ENCODE data around the gene ARRB1. TPM values are rescaled to one million over a fixed set of nuclear protein-coding genes. Genes with fewer than 3 reads are reported as not detected.

Gene ARRB1
- polyA plus RNA-seq, 2 of the 4 experiments (the other 2 are of a cell fraction) = 6.8 to 14.3 TPM

DNA sequence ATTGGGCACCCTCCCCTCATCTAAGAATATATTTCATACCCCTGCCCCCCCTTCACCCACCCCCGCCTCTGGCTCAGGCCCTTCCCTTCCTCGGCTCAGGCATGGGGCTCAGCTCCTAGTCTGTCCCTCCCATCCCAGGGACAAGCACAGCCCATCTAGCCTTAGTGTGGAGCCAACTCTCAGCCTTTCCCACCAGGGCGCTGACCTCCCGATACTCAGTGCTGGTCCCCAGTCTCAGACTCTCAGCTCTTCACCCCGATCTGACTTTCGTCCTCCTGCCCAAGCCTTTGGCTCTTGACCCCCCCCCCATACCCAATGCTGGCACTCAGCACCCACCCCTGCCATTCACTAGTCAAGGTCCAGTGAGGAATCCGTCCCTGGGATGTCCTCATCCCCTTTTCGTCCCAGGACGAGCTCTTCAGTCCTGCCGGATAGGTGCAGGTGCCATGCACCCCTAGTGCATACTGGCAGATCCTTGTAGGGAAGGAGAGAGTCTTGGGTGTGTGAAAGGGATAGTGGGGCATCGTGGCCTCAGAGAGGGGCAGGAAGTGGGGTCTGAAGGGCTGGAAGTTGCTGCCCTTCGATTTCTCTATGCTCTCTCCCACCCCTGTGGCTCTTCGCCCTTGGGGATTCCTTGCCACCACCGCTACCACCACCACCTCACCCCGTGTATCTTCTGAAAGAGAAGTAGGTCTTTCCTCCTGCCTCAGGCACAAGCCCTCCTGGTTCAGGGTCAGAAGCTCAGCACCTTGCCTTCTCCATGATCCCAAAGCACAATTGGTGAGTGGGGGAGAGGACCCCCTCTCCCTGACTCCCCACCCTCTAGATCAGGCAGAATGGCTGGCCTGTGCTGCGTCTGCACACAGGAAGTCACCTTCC, 108.5 kb downstream of the ARRB1 start:
- Histone ChIP-seq H3K27ac (no peak overlapping the region), H3K4me2 (peak overlapping the region; percentile 89; the same call in 1 of the 3 replicates), H3K9me3 (no peaks in the 10 kb centered on the region), H3K4me1 (peaks cover 10% of the 10 kb centered on the region; the same call in 2 of the 3 replicates), H3K4me3 (no peak overlapping the region; the same call in 2 of the 3 replicates)
- no peak for ATAC-seq
- FAIRE-seq = no peak
- ChIA-PET CTCF (interaction anchor here (0.7 to 19.6 kb wide), 41 partner anchors 7 to 635 kb away, joined by 3 to 445 read pairs (median 7); partner anchors contain the start of gene SLCO2B1), POLR2A (no interaction called here)
- TF ChIP-seq ZFP36 (IDR thresholded peaks at IDR 0.05; ENCODE audit: borderline replicate concordance, partially characterized antibody) (no peak), BCL3 (IDR thresholded peaks at IDR 0.05) (no peak), TFCP2L1 (CRISPR knock-in tag; IDR thresholded peaks at IDR 0.05) (no peak), NFE2L2 (conservative IDR thresholded peaks at IDR 0.05; ENCODE audit: low read length) (no peak)
- TF ChIP-seq, protein P1, sequence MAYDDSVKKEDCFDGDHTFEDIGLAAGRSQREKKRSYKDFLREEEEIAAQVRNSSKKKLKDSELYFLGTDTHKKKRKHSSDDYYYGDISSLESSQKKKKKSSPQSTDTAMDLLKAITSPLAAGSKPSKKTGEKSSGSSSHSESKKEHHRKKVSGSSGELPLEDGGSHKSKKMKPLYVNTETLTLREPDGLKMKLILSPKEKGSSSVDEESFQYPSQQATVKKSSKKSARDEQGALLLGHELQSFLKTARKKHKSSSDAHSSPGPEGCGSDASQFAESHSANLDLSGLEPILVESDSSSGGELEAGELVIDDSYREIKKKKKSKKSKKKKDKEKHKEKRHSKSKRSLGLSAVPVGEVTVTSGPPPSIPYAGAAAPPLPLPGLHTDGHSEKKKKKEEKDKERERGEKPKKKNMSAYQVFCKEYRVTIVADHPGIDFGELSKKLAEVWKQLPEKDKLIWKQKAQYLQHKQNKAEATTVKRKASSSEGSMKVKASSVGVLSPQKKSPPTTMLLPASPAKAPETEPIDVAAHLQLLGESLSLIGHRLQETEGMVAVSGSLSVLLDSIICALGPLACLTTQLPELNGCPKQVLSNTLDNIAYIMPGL (CRISPR knock-in tag; IDR thresholded peaks at IDR 0.05; ENCODE audit: borderline replicate concordance) = no peak
- 71% methylated on average over 12 of the region's 16 CpGs for WGBS (ENCODE audit: missing lambda C conversion rate)
- DNase-seq (ENCODE audit: low read depth in 1 of 2, low spot score in 1 of 2) = no peak

DNA sequence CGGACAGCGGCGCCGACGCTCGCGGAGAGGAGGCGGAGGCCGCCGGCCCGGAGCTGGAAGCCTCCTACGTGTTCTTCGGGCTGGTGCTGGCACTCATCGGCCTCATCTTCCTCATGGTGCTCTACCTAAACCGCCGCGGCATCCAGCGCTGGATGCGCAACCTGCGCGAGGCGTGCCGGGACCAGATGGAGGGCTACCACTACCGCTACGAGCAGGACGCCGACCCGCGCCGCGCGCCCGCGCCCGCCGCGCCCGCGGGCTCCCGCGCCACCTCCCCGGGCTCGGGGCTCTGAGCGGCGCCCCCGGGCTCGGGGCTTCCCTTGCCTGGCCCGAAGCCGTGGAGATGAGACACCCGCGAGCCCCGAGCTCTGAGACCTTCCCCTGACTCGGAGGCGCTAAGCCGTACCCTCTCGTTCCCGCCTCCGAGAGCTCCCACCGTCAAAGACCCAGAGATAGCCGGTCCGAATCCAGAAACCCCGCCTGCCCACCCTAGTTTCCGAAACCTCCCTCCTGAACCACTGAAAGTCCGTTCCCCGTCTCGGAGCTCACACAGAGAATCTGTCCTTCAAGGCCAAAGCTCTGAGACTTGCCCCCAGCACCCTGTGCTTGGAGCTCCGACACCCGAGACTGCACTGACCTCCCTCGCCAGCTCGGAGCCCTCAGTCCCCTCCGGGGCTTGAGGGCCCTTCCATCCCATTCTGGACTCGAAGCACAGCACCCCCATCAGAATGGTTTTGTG, 109.4 kb downstream of the ARRB1 start:
- no peak for FAIRE-seq
- DNase-seq (ENCODE audit: low read depth in 1 of 2, low spot score in 1 of 2) = no peak
- peak; percentile 31 to 42; a peak in 5 of 6 replicates for ATAC-seq
- CTCF ChIA-PET = interaction anchor here (0.6 to 19.6 kb wide), 78 partner anchors 8 to 634 kb away, joined by 3 to 445 read pairs (median 6); partner anchors contain the start of genes NEU3 and SLCO2B1
- Histone ChIP-seq H3K27ac (peak overlapping the region; percentile 31 to 77; a peak in 3 of 6 replicates), H3K9me3 (no peaks in the 10 kb centered on the region), H3K4me1 (peaks cover 10% of the 10 kb centered on the region; the same call in 2 of the 3 replicates), H3K4me2 (peak overlapping the region; percentile 89), H3K4me3 (peak overlapping the region; percentile 54)
- POLR2A ChIA-PET = interaction anchor here (1.1 kb wide), 1 partner anchor 317 kb away, joined by 3 read pairs; no protein-coding TSS in a partner anchor
- WGBS (ENCODE audit: missing lambda C conversion rate) = 8% methylated on average over 34 of the region's 72 CpGs
- TF ChIP-seq POLR2A (IDR thresholded peaks at IDR 0.05; ENCODE audit: low read length) (no peak), SREBF2 (IDR thresholded peaks at IDR 0.05) (no peak), HOXB5 (CRISPR knock-in tag; IDR thresholded peaks at IDR 0.05) (peak; percentile 0; the same call in 1 of the 2 replicates), EP300 (IDR thresholded peaks at IDR 0.05) (no peak), PBX3 (IDR thresholded peaks at IDR 0.05) (no peak), NFE2L2 (conservative IDR thresholded peaks at IDR 0.05; ENCODE audit: low read length) (no peak), ESRRA (IDR thresholded peaks at IDR 0.05; ENCODE audit: borderline replicate concordance, low read length) (no peak), BHLHE40 (IDR thresholded peaks at IDR 0.05; ENCODE audit: low read depth, low read length) (no peak), ATOH8 (CRISPR knock-in tag; IDR thresholded peaks at IDR 0.05; ENCODE audit: low read depth) (no peak), ZC3H11A (IDR thresholded peaks at IDR 0.05) (no peak), FOSB (CRISPR knock-in tag; IDR thresholded peaks at IDR 0.05) (no peak), FOXS1 (CRISPR knock-in tag; IDR thresholded peaks at IDR 0.05) (no peak), MAX (IDR thresholded peaks at IDR 0.05) (no peak), CBX2 (IDR thresholded peaks at IDR 0.05; ENCODE audit: borderline replicate concordance, low read depth) (no peak), ELK1 (IDR thresholded peaks at IDR 0.05; ENCODE audit: low read depth, low read length) (no peak), JUNB (IDR thresholded peaks at IDR 0.05) (no peak), CTCF (IDR thresholded peaks at IDR 0.05) (peak; percentile 5; the same call in 1 of the 3 replicates), PHF8 (IDR thresholded peaks at IDR 0.05; ENCODE audit: borderline replicate concordance, low read depth) (no peak), MAFK (IDR thresholded peaks at IDR 0.05; ENCODE audit: partially characterized antibody) (no peak), GATA3 (IDR thresholded peaks at IDR 0.05; ENCODE audit: borderline replicate concordance) (no peak)
- TF ChIP-seq, protein P2, sequence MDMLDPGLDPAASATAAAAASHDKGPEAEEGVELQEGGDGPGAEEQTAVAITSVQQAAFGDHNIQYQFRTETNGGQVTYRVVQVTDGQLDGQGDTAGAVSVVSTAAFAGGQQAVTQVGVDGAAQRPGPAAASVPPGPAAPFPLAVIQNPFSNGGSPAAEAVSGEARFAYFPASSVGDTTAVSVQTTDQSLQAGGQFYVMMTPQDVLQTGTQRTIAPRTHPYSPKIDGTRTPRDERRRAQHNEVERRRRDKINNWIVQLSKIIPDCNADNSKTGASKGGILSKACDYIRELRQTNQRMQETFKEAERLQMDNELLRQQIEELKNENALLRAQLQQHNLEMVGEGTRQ (IDR thresholded peaks at IDR 0.05) = no peak

Measured in A549 (cell line).